Measurements from ENCODE around the gene EEPD1. TPM values are rescaled to one million over a fixed set of nuclear protein-coding genes. Genes with fewer than 3 reads are reported as not detected.

Gene EEPD1
- total RNA-seq, 2 donors from 2014 or later, result 21.9 to 30.1 TPM

DNA sequence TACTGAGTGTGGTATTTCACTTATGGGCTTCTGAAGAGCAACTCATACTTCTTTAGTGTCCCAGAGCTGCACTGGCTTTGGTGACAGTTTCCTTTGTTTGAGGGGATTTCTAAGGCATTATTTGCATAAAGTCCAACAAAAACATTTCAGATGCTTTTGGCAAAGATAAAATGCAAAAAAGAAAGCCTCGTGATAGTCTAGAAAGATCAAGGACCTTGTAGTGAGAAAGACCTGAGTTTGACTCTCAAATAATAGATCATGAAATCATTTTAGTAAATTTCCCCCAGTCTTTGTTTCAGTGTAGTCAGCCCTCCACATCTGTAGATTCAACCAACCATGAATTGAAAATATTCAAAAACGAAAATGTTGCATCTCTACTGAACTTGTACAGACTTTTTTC, 107.4 kb downstream of the EEPD1 start:
- no peaks in the 10 kb centered on the region for H3K9me3 ChIP-seq
- no peaks in the 10 kb centered on the region for H3K27me3 ChIP-seq (replicated peaks; ENCODE audit: insufficient read depth)
- TF ChIP-seq, protein P1, sequence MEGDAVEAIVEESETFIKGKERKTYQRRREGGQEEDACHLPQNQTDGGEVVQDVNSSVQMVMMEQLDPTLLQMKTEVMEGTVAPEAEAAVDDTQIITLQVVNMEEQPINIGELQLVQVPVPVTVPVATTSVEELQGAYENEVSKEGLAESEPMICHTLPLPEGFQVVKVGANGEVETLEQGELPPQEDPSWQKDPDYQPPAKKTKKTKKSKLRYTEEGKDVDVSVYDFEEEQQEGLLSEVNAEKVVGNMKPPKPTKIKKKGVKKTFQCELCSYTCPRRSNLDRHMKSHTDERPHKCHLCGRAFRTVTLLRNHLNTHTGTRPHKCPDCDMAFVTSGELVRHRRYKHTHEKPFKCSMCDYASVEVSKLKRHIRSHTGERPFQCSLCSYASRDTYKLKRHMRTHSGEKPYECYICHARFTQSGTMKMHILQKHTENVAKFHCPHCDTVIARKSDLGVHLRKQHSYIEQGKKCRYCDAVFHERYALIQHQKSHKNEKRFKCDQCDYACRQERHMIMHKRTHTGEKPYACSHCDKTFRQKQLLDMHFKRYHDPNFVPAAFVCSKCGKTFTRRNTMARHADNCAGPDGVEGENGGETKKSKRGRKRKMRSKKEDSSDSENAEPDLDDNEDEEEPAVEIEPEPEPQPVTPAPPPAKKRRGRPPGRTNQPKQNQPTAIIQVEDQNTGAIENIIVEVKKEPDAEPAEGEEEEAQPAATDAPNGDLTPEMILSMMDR (IDR thresholded peaks at IDR 0.05), result no peak
- TF ChIP-seq POLR2AphosphoS5 (IDR thresholded peaks at IDR 0.05) (no peak), POLR2A (IDR thresholded peaks at IDR 0.05) (no peak)
- H3K4me1 ChIP-seq (replicated peaks), result peaks cover 41% of the 10 kb centered on the region
- intact Hi-C loops (cut with DNase I), result no loop called here
- no peaks in the 10 kb centered on the region for H3K36me3 ChIP-seq
- H3K27ac ChIP-seq, result peak overlapping the region in 1 of 2 donors; percentile 54
- DNase-seq (ENCODE audit: low spot score), result no peak
- WGBS, result 43% methylated on average over 2 of the region's 2 CpGs
- no peak overlapping the region for H3K4me3 ChIP-seq

DNA sequence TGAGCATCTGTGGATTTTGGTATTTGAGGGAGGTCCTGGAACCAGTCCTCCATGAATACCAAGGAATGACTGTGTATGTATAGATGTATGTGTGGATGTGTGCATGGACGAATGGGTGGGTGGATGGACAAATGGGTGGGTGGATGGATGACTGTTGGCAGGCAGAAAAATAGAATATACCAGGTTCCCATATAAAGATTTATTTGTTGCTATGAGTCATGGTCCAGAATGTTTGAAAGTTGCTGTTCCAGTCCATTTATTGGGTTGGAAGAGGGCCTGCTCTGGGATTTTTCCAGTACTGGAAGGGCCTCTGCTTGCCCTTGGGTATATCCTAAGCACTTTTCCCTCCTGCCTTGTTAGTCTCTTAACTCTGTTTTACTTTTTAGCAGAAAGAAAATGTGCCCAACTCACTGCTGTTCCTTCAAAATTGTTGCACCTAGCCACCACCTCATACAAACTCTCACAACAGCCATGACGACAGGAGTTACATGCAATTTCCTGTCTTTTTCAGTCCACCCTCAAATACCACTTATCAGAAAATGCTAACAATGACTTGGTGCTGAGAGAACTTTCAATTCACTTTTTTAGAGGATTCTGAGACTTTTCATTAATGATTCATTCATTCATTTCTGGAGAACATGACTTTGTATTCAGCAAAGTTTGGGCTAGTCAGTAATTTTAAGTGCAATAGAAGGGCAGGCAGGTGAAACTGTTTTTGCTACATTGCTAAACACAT, 108.1 kb downstream of the EEPD1 start:
- Histone ChIP-seq H3K4me1 (replicated peaks) (peaks cover 41% of the 10 kb centered on the region), H3K36me3 (no peaks in the 10 kb centered on the region), H3K4me3 (no peak overlapping the region), H3K27me3 (replicated peaks; ENCODE audit: insufficient read depth) (no peaks in the 10 kb centered on the region), H3K27ac (peak overlapping the region in 1 of 2 donors; percentile 54), H3K9me3 (no peaks in the 10 kb centered on the region)
- 10% methylated on average over 2 of the region's 2 CpGs for WGBS
- TF ChIP-seq POLR2AphosphoS5 (IDR thresholded peaks at IDR 0.05) (peak; percentile 77), POLR2A (IDR thresholded peaks at IDR 0.05) (no peak)
- TF ChIP-seq, protein P1 (IDR thresholded peaks at IDR 0.05), result no peak
- DNase-seq (ENCODE audit: low spot score), result peak; percentile 72
- intact Hi-C loops (cut with DNase I), result no loop called here

DNA sequence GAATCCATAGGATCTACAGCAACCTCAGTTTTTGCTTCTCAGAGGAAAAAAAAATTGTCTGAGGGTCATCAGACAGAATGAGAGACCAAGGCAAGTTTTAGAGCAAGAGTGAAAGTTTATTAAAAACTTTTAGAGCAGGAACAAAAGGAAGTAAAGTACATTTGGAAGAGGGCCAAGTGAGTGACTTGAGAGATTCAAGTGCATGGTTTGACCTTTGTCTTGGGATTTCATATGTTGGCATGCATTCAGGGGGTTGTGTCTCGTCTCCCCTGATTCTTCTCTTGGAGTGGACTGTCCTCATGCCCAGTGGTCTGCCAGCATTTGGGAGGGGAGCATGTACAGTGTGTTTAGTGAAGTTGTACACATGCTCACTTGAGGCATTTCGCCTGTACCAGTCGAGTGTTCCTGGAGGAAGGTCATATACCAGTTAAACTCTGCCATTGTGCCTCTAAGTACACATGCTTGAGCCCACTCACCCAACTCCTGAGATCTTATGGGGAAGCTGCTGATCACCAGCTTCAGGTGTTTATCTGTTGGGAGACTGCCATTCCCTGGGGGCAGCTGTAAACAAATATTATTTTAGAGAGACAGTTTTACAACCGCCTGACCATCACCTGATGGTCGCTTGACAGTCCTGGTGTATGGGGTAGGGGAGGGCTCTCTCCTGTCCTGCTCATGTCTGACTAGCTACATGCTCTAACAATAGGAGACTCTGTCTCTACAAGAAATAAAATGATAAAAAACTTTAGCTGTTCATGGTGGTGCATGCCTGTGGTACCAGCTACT, 109.4 kb downstream of the EEPD1 start:
- no peaks in the 10 kb centered on the region for H3K9me3 ChIP-seq

DNA sequence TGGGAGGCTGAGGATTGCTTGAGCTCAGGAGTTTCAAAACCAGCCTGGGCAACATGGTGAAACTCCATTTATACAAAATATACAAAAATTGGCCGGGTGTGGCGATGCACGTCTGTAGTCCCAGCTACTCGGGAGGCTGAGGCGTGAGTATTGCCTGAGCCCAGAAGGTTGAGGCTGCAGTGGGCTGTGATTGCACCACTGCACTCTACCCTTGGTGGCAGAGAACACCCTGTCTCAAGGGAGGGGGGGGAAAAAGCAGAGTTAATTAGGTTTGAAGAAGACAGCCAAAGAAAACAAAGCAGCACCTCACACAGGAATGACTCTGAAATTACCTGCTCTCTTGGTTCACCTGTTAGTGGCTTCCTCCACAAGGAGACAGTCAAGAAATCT, 110.0 kb downstream of the EEPD1 start:
- H3K4me1 ChIP-seq (replicated peaks), result peaks cover 38% of the 10 kb centered on the region
- H3K9me3 ChIP-seq, result no peaks in the 10 kb centered on the region
- WGBS, result 96% methylated on average over 5 of the region's 5 CpGs
- no peak overlapping the region for H3K4me3 ChIP-seq
- no peak for TF ChIP-seq POLR2AphosphoS5 (IDR thresholded peaks at IDR 0.05)
- TF ChIP-seq, protein P1 (IDR thresholded peaks at IDR 0.05), result no peak
- TF ChIP-seq POLR2A (IDR thresholded peaks at IDR 0.05), result no peak
- H3K36me3 ChIP-seq, result no peaks in the 10 kb centered on the region
- intact Hi-C loops (cut with DNase I), result no loop called here
- DNase-seq (ENCODE audit: low spot score), result no peak
- no peaks in the 10 kb centered on the region for H3K27me3 ChIP-seq (replicated peaks; ENCODE audit: insufficient read depth)
- H3K27ac ChIP-seq, result no peak overlapping the region

More for the DNA sequence above, 109.4 kb downstream of the EEPD1 start:
- Histone ChIP-seq H3K4me3 (no peak overlapping the region), H3K36me3 (no peaks in the 10 kb centered on the region), H3K4me1 (replicated peaks) (peaks cover 41% of the 10 kb centered on the region), H3K27ac (peak overlapping the region in 1 of 2 donors; percentile 20), H3K27me3 (replicated peaks; ENCODE audit: insufficient read depth) (no peaks in the 10 kb centered on the region)
- TF ChIP-seq, protein P1 (IDR thresholded peaks at IDR 0.05), result no peak
- TF ChIP-seq POLR2A (IDR thresholded peaks at IDR 0.05) (no peak), POLR2AphosphoS5 (IDR thresholded peaks at IDR 0.05) (no peak)
- intact Hi-C loops (cut with DNase I), result no loop called here
- WGBS, result 64% methylated on average over 5 of the region's 5 CpGs
- DNase-seq (ENCODE audit: low spot score), result no peak
